ENCODE data around the gene RBMS3.

GRCh38 chr3:29695201-29695600 lies 414.3 kb downstream of the RBMS3 start:
- no peak for TF ChIP-seq FOSL1 (IDR thresholded peaks at IDR 0.05; ENCODE audit: insufficient read depth, low read depth, low read length)
- no peak for TF ChIP-seq EP300 (IDR thresholded peaks at IDR 0.05; ENCODE audit: borderline replicate concordance in 1 of 2, low read depth in 2 of 2, low read length in 2 of 2)
- no peak for TF ChIP-seq SIN3A (conservative IDR thresholded peaks at IDR 0.05 in 1 of 2, IDR thresholded peaks at IDR 0.05 in 1 of 2; ENCODE audit: low read depth in 1 of 2, low read length in 2 of 2)
- no peak for TF ChIP-seq NRF1 (IDR thresholded peaks at IDR 0.05; ENCODE audit: low read depth, low read length)
- no peak for TF ChIP-seq CBX8 (IDR thresholded peaks at IDR 0.05; ENCODE audit: borderline replicate concordance, low read depth, low read length)
- no peak for TF ChIP-seq CTCF (IDR thresholded peaks at IDR 0.05; ENCODE audit: control extremely low read depth in 1 of 3, insufficient read depth in 1 of 3, low read depth in 1 of 3, low read length in 3 of 3)
